ENCODE data around the gene ANKRD24.

Gene ANKRD24

DNA sequence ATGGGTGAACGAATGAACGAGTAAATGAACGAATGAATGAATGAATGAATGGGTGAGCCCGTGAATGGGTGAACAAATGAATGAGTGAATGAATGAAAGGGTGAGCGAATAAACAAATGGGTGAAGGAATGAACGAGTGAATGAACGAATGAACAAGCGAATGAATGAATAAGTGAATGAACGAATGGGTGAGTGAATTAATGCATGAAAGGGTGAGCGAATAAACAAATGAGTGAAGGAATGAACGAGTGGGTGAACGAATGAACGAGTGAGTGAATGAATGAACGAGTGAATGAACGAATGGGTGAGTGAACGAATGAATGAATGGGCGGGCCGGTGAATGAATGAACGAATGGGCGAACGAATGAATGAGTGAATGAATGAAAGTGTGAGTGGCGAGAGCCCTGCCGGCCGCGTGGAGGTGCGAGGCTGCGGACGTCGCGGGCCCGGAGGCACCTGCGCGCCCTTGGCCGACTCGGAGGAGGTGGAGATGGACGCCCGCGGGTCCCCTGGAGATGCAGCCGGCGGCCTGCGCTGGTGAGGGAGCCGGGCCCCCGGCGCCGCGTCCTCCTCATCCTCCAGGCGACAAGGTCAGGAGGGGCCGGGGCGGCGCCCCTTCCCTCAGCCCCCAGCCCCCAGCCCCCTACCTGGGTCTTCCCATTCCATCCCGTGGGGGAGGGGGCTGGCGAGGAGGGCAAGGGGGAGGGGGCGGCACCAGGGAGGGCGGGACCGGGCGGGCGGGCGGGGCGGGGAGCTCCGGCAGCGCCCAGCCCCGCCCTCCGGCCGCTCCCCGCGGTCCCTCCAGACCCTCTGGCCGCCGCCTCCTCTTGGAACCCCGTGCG, 15.4 kb downstream of the ANKRD24 start:
- no peaks in the 10 kb centered on the region for H3K9me3 ChIP-seq (ENCODE audit: control insufficient read depth, insufficient read depth, low read depth, low read length)
- no peak overlapping the region for H3K4me3 ChIP-seq (ENCODE audit: low read depth, low read length)
- ChIA-PET CTCF (interaction anchor here (1.0 kb wide), 1 partner anchor 12 kb away, joined by 3 read pairs; no protein-coding TSS in a partner anchor), POLR2A (no interaction called here)
- no peaks in the 10 kb centered on the region for H3K4me1 ChIP-seq (ENCODE audit: control insufficient read depth, insufficient read depth, low read length)
- H3K27ac ChIP-seq (ENCODE audit: extremely low read depth, low read depth, low read length), result no peak overlapping the region
- H3K36me3 ChIP-seq (ENCODE audit: control insufficient read depth in 2 of 2, insufficient read depth in 1 of 2, low read length in 2 of 2), result no peaks in the 10 kb centered on the region
- TF ChIP-seq FEZF1 (tag by site-specific recombination; IDR thresholded peaks at IDR 0.05) (no peak), ZNF24 (tag by site-specific recombination; IDR thresholded peaks at IDR 0.05) (peak; percentile 100), REPIN1 (tag by site-specific recombination; IDR thresholded peaks at IDR 0.05; ENCODE audit: low read depth) (no peak), ZNF639 (tag by site-specific recombination; IDR thresholded peaks at IDR 0.05) (0 out of 2 replicates have a peak, but pooled peaks have one; percentile 60), PRDM6 (tag by site-specific recombination; IDR thresholded peaks at IDR 0.05) (no peak), ZNF549 (tag by site-specific recombination; IDR thresholded peaks at IDR 0.05) (no peak), BCL11B (tag by site-specific recombination; IDR thresholded peaks at IDR 0.05; ENCODE audit: low read depth) (peak; percentile 77; the same call in 1 of the 2 replicates), ZNF629 (tag by site-specific recombination; IDR thresholded peaks at IDR 0.05) (0 out of 2 replicates have a peak, but pooled peaks have one; percentile 17), ZNF18 (tag by site-specific recombination; IDR thresholded peaks at IDR 0.05) (no peak), ZNF354C (tag by site-specific recombination; IDR thresholded peaks at IDR 0.05; ENCODE audit: borderline replicate concordance, low read depth) (no peak), ZNF394 (tag by site-specific recombination; IDR thresholded peaks at IDR 0.05; ENCODE audit: borderline replicate concordance) (0 out of 2 replicates have a peak, but pooled peaks have one; percentile 20), KLF8 (tag by site-specific recombination; IDR thresholded peaks at IDR 0.05) (peak; percentile 33; the same call in 1 of the 2 replicates), GLI2 (tag by site-specific recombination; IDR thresholded peaks at IDR 0.05; ENCODE audit: borderline replicate concordance, low read depth) (no peak), RBAK (tag by site-specific recombination; IDR thresholded peaks at IDR 0.05) (no peak), ZFP69B (tag by site-specific recombination; IDR thresholded peaks at IDR 0.05) (0 out of 2 replicates have a peak, but pooled peaks have one; percentile 28), GLIS1 (tag by site-specific recombination; IDR thresholded peaks at IDR 0.05) (peak; percentile 68), SP7 (tag by site-specific recombination; IDR thresholded peaks at IDR 0.05) (peak; percentile 60), ZSCAN18 (tag by site-specific recombination; IDR thresholded peaks at IDR 0.05) (no peak), ZNF2 (tag by site-specific recombination; IDR thresholded peaks at IDR 0.05) (no peak), ZNF701 (tag by site-specific recombination; IDR thresholded peaks at IDR 0.05) (no peak), ZNF843 (tag by site-specific recombination; IDR thresholded peaks at IDR 0.05) (peak; percentile 24; the same call in 1 of the 2 replicates), ZNF10 (tag by site-specific recombination; IDR thresholded peaks at IDR 0.05) (no peak)
- TF ChIP-seq, protein P1, sequence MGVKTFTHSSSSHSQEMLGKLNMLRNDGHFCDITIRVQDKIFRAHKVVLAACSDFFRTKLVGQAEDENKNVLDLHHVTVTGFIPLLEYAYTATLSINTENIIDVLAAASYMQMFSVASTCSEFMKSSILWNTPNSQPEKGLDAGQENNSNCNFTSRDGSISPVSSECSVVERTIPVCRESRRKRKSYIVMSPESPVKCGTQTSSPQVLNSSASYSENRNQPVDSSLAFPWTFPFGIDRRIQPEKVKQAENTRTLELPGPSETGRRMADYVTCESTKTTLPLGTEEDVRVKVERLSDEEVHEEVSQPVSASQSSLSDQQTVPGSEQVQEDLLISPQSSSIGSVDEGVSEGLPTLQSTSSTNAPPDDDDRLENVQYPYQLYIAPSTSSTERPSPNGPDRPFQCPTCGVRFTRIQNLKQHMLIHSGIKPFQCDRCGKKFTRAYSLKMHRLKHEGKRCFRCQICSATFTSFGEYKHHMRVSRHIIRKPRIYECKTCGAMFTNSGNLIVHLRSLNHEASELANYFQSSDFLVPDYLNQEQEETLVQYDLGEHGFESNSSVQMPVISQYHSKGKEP (tag by site-specific recombination; IDR thresholded peaks at IDR 0.05), result no peak
- TF ChIP-seq, protein P2, sequence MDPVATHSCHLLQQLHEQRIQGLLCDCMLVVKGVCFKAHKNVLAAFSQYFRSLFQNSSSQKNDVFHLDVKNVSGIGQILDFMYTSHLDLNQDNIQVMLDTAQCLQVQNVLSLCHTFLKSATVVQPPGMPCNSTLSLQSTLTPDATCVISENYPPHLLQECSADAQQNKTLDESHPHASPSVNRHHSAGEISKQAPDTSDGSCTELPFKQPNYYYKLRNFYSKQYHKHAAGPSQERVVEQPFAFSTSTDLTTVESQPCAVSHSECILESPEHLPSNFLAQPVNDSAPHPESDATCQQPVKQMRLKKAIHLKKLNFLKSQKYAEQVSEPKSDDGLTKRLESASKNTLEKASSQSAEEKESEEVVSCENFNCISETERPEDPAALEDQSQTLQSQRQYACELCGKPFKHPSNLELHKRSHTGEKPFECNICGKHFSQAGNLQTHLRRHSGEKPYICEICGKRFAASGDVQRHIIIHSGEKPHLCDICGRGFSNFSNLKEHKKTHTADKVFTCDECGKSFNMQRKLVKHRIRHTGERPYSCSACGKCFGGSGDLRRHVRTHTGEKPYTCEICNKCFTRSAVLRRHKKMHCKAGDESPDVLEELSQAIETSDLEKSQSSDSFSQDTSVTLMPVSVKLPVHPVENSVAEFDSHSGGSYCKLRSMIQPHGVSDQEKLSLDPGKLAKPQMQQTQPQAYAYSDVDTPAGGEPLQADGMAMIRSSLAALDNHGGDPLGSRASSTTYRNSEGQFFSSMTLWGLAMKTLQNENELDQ (tag by site-specific recombination; IDR thresholded peaks at IDR 0.05; ENCODE audit: low read depth), result no peak
- TF ChIP-seq, protein P3, sequence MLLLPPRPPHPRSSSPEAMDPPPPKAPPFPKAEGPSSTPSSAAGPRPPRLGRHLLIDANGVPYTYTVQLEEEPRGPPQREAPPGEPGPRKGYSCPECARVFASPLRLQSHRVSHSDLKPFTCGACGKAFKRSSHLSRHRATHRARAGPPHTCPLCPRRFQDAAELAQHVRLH (tag by site-specific recombination; IDR thresholded peaks at IDR 0.05), result peak; percentile 89; the same call in 1 of the 2 replicates
